HG02884 (cell line): ENCODE results near the gene THRAP3.
"Not testable (repeated sequence)": the region's sequence is repeated elsewhere in the genome, so short reads cannot be mapped to it uniquely, and the experiment has no call there.

Source experiments
- ATAC-seq: cut with Tn5 transposase; IDR thresholded peaks from one replicate; pipeline ENCODE4 v1.9.1; 2021; ENCODE audit warnings: mild to moderate bottlenecking, moderate library complexity; ENCODE audit not compliant: unreplicated experiment

The THRAP3 gene

GRCh38 chr1:36223996-36224536, at the start of gene THRAP3:
TSS of gene THRAP3 (plus strand) at chr1:36224443. CDS start at chr1:36282564, 58,121 bp downstream.
- ATAC-seq = peak; percentile 87

- ATAC-seq = no peak
Measured at GRCh38 chr1:36174713-36175112, 49.5 kb upstream of the THRAP3 start.

GRCh38 chr1:36175137-36176095, 48.8 kb upstream of the THRAP3 start:
- no peak for ATAC-seq

- no peak for ATAC-seq
Measured at GRCh38 chr1:36176106-36176949, 47.9 kb upstream of the THRAP3 start.

- no peak for ATAC-seq
Measured at GRCh38 chr1:36177589-36178431, 46.4 kb upstream of the THRAP3 start.

GRCh38 chr1:36178471-36179219, 45.6 kb upstream of the THRAP3 start:
- no peak for ATAC-seq

- no peak for ATAC-seq
Measured at GRCh38 chr1:36179220-36179600, 45.0 kb upstream of the THRAP3 start.

GRCh38 chr1:36182734-36183133, 41.5 kb upstream of the THRAP3 start:
- ATAC-seq = no peak

- ATAC-seq = no peak
Measured at GRCh38 chr1:36183309-36183856, 40.9 kb upstream of the THRAP3 start.

- no peak for ATAC-seq
Measured at GRCh38 chr1:36187800-36188593, 36.2 kb upstream of the THRAP3 start.

- not testable (repeated sequence) for ATAC-seq
Measured at GRCh38 chr1:36196805-36197204, 27.4 kb upstream of the THRAP3 start.

- no peak for ATAC-seq
Measured at GRCh38 chr1:36198641-36199040, 25.6 kb upstream of the THRAP3 start.

- ATAC-seq = no peak
Measured at GRCh38 chr1:36199934-36200741, 24.1 kb upstream of the THRAP3 start.

- ATAC-seq = no peak
Measured at GRCh38 chr1:36203027-36203553, 21.2 kb upstream of the THRAP3 start.

GRCh38 chr1:36203554-36204346, 20.5 kb upstream of the THRAP3 start:
- no peak for ATAC-seq

GRCh38 chr1:36204347-36204909, 19.8 kb upstream of the THRAP3 start:
- no peak for ATAC-seq
